OCI-LY1 (cell line): ENCODE measurements around the gene CREB1.

Experiments
- CTCF ChIP-seq: fragments of 200-600 bp; sonication (generic), shearing (Covaris generic); IDR thresholded peaks from 2 replicates; pipeline ENCODE4 v1.5.1; 2017; ENCODE audit warnings: mild to moderate bottlenecking, antibody characterized with exemption, low read length, moderate library complexity, mixed read lengths
- EZH2 ChIP-seq: fragments of 200-600 bp; sonication (generic), shearing (Covaris generic); IDR thresholded peaks from 2 replicates; pipeline ENCODE4 v1.8.0; 2017; ENCODE audit warnings: borderline replicate concordance, mixed run types, mild to moderate bottlenecking, antibody characterized with exemption, low read length, moderate library complexity, mixed read lengths

DNA sequence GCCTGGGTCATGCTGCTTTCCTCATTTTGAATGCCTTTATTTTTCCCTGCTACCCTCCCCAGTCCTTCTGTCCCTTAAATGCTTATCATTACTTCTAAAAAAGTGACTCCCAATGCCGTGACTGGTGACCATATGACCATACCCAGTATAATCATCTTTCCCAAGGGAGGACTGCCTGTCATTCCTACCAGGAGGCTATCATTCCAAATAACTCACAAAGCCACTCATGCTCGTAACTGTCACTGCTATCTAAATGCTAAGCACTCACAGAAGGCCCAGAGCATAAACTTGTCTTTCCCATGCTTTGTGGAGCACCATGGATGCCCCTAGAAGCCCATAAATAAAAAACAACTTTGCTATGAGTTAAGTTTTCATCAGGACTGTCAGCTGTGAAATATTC lies 38.7 kb upstream of the CREB1 start:
- no peak for TF ChIP-seq CTCF
- no peak for TF ChIP-seq EZH2
